GM20000 (cell line): ENCODE measurements around the gene SPAG16.

Experiments
- DNase-seq: peaks from one replicate; pipeline ENCODE4 v3.0.0; 2012; ENCODE audit warnings: low spot score
- TF ChIP-seq, protein P1 (sequence below): IDR thresholded peaks from 2 replicates; pipeline ENCODE4 v1.5.1; 2012; ENCODE audit warnings: mild to moderate bottlenecking, control low read depth; ENCODE audit errors: extremely low read depth, missing control alignments

SPAG16 gene

DNA sequence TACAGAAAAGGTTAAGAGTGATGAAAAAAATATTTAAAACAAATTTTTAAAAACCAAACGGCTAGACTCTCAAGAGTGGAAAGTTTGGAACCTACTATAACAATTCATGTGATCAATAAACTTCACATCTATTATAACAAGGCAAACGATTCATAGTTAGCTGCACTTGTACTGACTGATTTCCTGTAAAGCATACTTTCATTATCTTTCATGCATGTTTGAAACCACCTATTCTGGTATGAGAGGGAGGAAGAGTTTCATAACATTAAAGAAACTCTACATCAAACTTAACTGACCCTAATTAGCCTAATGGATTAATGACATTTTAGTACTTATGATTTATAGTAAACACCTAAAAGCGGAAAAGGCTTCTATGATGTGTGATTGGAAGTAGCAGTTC is 1082.9 kb downstream of the SPAG16 start:
- TF ChIP-seq, protein P1, sequence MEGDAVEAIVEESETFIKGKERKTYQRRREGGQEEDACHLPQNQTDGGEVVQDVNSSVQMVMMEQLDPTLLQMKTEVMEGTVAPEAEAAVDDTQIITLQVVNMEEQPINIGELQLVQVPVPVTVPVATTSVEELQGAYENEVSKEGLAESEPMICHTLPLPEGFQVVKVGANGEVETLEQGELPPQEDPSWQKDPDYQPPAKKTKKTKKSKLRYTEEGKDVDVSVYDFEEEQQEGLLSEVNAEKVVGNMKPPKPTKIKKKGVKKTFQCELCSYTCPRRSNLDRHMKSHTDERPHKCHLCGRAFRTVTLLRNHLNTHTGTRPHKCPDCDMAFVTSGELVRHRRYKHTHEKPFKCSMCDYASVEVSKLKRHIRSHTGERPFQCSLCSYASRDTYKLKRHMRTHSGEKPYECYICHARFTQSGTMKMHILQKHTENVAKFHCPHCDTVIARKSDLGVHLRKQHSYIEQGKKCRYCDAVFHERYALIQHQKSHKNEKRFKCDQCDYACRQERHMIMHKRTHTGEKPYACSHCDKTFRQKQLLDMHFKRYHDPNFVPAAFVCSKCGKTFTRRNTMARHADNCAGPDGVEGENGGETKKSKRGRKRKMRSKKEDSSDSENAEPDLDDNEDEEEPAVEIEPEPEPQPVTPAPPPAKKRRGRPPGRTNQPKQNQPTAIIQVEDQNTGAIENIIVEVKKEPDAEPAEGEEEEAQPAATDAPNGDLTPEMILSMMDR: no peak
- no peak for DNase-seq

DNA sequence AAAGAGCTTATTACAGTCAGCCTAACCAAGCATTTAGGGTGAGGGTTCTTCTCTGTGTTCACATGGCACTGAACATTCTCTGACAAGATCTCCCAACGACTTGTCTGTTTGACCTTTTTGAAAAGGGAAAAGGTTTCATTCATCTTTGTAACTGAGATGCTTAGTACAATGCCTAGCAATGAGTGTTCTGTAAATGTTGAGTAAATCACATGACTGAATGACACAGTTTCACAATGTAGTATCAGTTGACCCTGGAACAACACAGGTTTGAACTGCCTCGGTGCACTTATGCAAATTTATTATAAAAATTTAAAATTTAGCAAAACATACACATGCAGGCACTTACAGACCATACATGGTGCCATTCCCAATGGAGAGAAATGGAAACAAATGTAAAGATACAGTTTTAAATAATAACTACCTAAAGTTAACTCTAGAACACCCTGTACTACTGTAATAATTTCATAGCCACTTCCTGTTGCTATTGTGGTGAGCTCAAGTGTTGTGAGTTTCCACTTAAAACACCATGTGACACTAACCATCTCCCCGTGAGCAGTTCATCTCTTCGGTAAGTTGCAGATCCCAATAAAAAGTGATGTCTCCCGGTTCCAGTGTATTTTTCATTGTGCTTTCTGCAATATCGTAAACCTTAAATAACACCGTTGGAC is 1092.5 kb downstream of the SPAG16 start:
- TF ChIP-seq, protein P1: no peak
- DNase-seq: no peak

DNA sequence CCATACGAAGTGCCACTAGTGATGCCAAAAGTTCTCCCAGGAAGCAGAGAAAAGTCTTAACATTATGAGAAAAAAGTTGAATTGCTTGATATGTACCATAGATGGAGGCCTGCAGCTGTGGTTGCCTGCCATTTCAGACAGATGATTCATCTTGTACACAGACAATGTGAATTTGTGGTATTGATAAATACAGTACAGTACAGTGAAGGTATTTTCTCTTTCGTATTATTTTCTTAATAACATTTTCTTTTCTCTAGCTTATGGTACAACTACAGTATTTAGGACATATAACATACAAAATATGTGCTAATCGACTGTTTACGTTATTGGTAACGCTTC is 1093.0 kb downstream of the SPAG16 start:
- TF ChIP-seq, protein P1: no peak

DNA sequence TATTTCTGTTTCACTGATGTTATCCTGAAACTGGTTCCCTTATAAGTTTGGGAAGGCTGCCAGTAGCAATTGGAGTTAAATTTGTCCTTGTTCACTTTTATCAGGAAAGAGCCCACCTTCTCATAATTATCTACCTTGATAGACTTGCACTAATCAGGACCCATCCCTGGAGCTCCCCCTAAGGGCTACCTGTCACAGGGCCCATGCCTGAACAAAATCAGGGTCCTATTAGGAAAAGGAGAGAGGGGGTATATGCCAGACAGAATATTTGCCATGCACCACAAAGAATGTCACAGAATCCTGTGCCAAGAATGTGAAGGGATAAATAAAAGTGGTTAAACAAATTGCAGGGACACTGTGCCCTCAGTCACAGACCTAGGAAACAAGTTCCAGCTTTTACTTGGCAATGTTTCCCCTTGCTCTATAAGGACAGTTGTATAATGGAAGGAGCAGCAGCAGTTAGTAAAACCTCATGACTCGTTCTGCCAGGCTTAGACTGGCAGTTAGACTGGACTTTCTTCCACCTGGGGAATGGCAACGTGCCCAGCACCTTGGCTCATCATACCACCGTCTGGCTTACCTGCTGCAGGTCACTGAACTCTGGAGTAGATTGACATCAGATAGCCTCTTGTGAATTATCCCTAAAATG is 1094.3 kb downstream of the SPAG16 start:
- DNase-seq: no peak
- TF ChIP-seq, protein P1: no peak

More for the DNA sequence above, 1093.0 kb downstream of the SPAG16 start:
- DNase-seq: no peak

DNA sequence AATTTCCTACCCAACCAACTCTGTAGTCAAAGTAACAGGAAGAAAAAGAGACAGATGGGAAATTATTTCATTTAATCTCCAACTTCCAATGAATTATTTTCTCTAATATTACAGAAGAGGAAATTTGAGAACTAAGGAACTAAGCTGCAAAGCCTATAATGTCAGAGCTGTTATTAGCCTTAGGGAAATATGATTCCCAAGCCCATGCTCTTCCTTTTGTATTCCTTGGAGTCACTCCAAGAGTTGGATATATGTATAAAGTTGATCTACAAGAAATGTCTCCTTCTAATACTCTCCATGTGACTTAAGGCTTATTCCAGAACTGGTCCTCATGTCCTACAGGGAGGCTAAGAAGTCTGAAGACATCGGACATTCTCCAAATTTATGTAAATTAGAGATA is 1095.0 kb downstream of the SPAG16 start:
- TF ChIP-seq, protein P1: no peak
- DNase-seq: no peak

DNA sequence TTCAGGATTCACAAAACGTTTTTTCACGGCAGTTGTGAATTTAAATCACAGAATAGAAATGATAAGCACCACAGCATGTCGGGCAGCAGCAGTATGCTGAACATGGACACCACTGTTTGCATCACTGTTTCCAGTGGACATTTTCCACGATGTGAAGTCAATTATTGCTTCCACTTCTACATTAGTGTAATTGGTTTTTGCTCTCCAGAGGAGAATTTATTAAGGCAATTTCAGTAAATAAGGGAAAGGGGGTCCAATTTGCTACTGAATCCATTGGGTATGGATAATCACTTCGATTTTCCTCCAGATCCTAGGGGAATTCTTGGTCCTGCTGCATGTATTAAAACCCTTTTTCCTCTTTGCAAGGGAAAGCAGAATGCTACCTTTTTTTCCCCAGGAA is 1096.4 kb downstream of the SPAG16 start:
- TF ChIP-seq, protein P1: no peak
- DNase-seq: no peak

DNA sequence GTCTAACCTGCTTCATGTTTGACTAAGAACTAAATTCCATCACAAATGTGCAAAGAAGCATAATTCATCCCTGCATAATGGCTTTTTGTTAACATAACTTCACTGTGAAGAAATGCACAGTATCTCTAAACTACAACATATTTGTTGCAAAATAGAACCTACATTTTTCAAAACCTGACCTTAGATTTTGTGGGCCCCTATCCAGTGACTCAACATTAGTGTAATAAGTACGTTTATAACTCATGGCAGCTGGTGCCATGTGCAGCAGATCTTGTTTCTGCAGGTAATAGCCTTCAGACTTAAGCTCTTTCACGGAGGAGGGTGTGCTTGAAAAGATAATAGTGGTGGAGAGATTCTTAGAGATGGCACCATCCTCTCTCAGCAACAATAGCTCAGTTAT is 1098.0 kb downstream of the SPAG16 start:
- TF ChIP-seq, protein P1: no peak
- no peak for DNase-seq
